Brain microvascular endothelial cell (primary cell): ENCODE data around the gene PIAS3.
"Not testable (repeated sequence)": the region's sequence is repeated elsewhere in the genome, so short reads cannot be mapped to it uniquely, and the experiment has no call there.

Experiments used
- DNase-seq: peaks from one replicate; pipeline ENCODE4 v3.0.0-alpha.2; 2020
- H3K27ac ChIP-seq: fragments of 250-450 bp; sonication (Bioruptor Pico); 2 replicates; pipeline ENCODE4 v1.5.1; 2020; ENCODE audit warnings: mild to moderate bottlenecking, moderate library complexity
- H3K27me3 ChIP-seq: fragments of 250-450 bp; sonication (Bioruptor Pico); replicated peaks from 2 replicates; pipeline ENCODE4 v1.5.1; 2020; ENCODE audit warnings: mild to moderate bottlenecking
- H3K36me3 ChIP-seq: fragments of 250-450 bp; sonication (Bioruptor Pico); replicated peaks from 2 replicates; pipeline ENCODE4 v1.5.1; 2020; ENCODE audit warnings: mild to moderate bottlenecking
- H3K4me3 ChIP-seq: 2 replicates; pipeline ENCODE4 v1.5.1; 2011; ENCODE audit warnings: low read depth, mild to moderate bottlenecking, control low read depth, low read length, moderate library complexity
- CTCF ChIP-seq: IDR thresholded peaks from 2 replicates; pipeline ENCODE4 v1.5.1; 2011; ENCODE audit warnings: low read depth, mild to moderate bottlenecking, moderate library complexity, low read length, control low read depth, inconsistent platforms; ENCODE audit errors: missing control alignments
- in situ Hi-C: cut with HindIII; loops from 2 replicates; pipeline ENCODE4 v1.10.0; 2017; ENCODE audit warnings: low sequenced_read_pairs, low pct_ligation_motif_present

Gene PIAS3

GRCh38 chr1:145827966-145828365 is 30.9 kb downstream of the PIAS3 start:
- TF ChIP-seq CTCF, result no peak
- DNase-seq, result no peak
- H3K4me3 ChIP-seq, result no peak overlapping the region
- in situ Hi-C loops, result no loop called here
- no peak overlapping the region for H3K27ac ChIP-seq
- peaks cover 55% of the 10 kb centered on the region for H3K36me3 ChIP-seq
- no peaks in the 10 kb centered on the region for H3K27me3 ChIP-seq

- no peak overlapping the region for H3K4me3 ChIP-seq
- in situ Hi-C loops, result no loop called here
- no peaks in the 10 kb centered on the region for H3K27me3 ChIP-seq
- TF ChIP-seq CTCF, result no peak
- H3K36me3 ChIP-seq, result peaks cover 42% of the 10 kb centered on the region
- no peak overlapping the region for H3K27ac ChIP-seq
- no peak for DNase-seq
Measured at GRCh38 chr1:145826030-145826429, 32.9 kb downstream of the PIAS3 start.

DNA sequence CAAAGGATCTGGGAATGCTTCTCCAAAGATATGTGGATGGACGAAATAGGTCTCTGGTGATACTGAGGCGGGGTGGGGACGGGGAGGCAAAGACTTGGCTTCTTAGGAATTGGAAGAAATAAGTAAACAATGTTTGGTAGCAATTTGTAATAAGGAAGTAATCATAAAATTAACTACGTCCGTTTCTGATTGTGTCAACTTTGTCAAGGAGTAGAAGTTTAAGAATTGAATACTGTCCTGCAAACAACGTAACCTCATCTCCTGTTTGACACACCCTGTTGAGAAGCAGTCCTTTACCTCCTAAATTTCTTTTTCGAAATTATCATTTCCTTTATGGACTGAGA is 34.4 kb downstream of the PIAS3 start:
- peak overlapping the region; percentile 93 for H3K4me3 ChIP-seq
- H3K36me3 ChIP-seq, result peaks cover 30% of the 10 kb centered on the region
- H3K27me3 ChIP-seq, result no peaks in the 10 kb centered on the region
- DNase-seq, result no peak
- H3K27ac ChIP-seq, result peak overlapping the region; percentile 84
- in situ Hi-C loops, result no loop called here
- TF ChIP-seq CTCF, result no peak

DNA sequence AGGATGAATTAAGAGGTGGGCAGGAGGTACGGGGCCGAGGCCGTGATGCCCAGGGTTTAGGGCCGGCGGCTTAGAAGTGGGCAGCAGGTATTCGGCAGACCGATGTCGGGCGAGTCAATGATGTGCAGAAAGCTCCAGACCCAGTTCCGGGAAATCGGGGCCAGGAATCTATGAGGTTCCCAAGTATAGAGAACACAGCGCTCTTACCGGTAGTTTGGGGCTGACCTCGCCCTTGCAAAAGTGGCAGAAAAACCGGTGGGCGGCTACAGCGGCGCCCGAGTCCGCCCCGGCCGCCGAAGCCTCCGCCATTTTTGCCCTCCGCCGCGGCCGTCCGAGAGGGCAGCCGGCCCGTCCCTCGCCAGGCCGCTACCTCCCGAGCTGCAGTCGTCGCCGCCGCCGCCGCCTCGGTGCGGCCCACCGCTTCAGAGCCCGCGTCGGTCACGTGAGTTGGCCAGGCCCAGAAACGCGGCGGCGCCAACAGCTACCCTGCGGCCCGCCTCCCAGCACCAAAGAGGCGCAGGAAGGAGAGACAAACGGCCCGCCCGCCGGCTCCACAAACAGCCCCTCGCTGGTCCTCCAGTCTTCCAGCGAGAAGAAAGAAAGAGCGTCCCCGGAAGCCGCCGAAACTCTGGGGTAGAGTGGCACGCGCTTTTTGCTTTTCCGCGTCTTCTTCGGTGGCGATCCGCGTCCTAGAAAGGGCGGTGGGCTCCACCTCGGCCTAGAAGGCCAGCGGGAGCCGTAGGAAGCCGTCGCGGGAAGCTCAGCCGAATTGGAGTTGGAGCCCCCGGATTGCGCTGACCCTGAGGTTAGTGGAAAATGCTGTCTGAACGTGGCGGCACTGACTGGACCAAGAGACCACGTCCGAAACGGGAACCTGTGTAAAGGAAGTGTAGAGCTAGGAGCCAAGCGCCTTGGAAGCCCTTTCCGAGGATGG is 35.0 kb downstream of the PIAS3 start, which contains the start of the genes POLR3C and RNF115:
Gene POLR3C, plus strand, starts transcription at position 636 of the 934 bp plus-strand sequence. CDS start 1,577 bp downstream, outside the sequence.
Gene RNF115, minus strand, starts transcription at position 531 of the 934 bp plus-strand sequence. Its CDS starts 222 bp downstream, at position 309.
- no peak for TF ChIP-seq CTCF

GRCh38 chr1:145822779-145823331 is 36.0 kb downstream of the PIAS3 start:
- Histone ChIP-seq H3K4me3 (peak overlapping the region; percentile 33), H3K36me3 (peaks cover 14% of the 10 kb centered on the region)
- H3K27me3 ChIP-seq, H3K27ac ChIP-seq, DNase-seq, in situ Hi-C loops: not testable (repeated sequence)

More for the DNA sequence above, 35.0 kb downstream of the PIAS3 start, which contains the start of the genes POLR3C and RNF115:
- peak; percentile 82 for DNase-seq
- Histone ChIP-seq H3K36me3 (peaks cover 24% of the 10 kb centered on the region), H3K4me3 (peak within 1 kb of the TSS; percentile 93), H3K27ac (peak within 1 kb of the TSS; percentile 84), H3K27me3 (no peaks in the 10 kb centered on the region)
- in situ Hi-C loops, result no loop called here

DNA sequence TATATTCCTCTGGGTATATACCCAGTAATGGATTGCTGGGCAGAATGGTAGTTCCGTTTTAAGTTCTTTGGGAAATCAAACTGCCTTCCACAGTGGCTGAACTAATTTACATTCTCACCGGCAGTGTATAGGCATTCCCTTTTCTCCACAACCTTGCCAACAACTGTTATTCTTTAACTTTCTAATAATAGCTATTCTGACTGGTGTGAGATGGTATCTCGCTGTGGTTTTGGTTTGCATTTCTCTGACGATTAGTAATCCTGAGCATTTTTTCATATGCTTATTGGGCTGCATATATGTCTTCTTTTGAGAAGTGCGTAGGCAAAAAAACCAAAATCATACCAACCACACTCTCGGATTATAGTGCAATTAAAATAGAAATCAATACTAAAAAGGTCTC is 40.8 kb downstream of the PIAS3 start:
- H3K4me3 ChIP-seq, result not testable (repeated sequence)

DNA sequence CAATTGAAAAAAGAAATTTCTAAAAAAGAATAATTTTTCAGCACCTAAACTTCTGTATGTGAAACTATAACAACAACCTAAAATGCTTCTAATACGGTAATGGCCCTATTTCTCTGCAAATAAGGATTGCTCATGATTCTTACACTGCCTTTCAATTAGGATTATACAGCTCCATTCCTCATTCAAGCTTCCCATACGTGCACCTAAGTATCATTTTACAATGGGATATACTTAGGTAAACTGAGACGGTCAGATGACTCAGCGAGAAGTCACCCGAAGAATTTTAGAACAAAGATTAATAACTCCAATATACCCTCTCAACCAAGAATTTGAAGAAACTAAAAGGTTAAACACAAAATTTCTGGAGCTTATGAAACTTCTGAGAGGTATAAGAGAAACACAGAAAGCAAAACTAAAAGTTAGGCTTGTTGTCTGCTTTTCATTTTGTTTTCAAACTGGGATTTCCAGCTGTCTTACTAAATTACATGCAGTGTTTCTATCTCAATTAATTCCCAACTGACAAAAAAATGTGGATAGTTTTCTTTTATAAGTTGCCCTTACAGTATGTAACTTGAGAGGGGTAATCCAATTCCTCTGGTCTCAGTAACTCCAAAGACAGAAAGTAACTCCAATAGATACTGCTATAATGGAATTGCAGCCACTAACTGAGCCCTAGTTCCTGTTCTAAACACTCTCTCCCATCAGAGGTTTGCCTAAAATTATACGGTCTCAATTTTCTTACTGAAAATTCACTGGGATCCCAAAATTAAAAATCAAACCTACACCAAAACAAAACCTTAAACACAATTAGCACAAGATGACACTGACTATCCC is 45.7 kb downstream of the PIAS3 start:
- H3K27ac ChIP-seq, in situ Hi-C loops, DNase-seq, H3K36me3 ChIP-seq, H3K4me3 ChIP-seq, H3K27me3 ChIP-seq: not testable (repeated sequence)

More for the DNA sequence above, 40.8 kb downstream of the PIAS3 start:
- H3K36me3 ChIP-seq, H3K27ac ChIP-seq, in situ Hi-C loops, H3K27me3 ChIP-seq: not testable (repeated sequence)
- DNase-seq, result peak; percentile 57
